Stimulated activated CD8-positive, alpha-beta memory T cell treated with anti-CD3 and anti-CD28 coated beads, Interleukin-12 subunit alpha, Interleukin-12 subunit beta, amount 100 ng/mL, for 24 hours (primary cell): Measurements from ENCODE around the gene C11orf71.

Source experiments
- DNase-seq: peaks from one replicate; pipeline ENCODE4 v3.0.0-alpha.2; 2020; ENCODE audit errors: extremely low read depth

The C11orf71 gene

GRCh38 chr11:114399490-114400215 lies 658 bp downstream of the C11orf71 start:
- DNase-seq, result no peak

DNA sequence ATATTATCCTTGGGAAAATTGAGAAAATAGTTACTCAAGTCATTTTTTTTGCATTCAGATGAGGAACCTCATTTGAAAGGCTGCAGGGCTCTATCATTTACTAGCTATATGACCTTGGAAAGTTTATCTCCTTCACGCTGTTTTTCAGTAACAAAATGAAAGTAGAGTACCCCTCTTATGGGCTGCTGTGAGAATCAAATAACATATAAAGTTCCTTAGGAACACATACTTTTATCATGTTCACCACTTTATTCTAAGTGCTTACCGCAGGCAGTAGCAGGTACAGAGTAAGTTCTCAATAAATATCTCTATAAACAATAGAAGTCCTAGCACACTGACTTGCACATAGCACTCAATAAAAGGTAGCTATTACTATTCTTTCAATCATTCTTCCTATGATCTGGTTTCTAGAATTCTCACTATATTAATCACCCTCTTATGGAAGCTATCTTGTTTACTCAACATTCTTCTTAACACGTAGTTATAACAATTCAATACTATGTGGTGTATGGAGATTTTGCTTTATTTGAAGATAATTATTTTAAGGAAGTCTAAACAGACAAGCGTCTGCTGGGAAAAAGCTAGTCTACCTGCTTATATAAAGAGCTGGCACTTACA lies 1.9 kb downstream of the C11orf71 start:
- DNase-seq, result no peak

- DNase-seq, result no peak
These were observed 2.8 kb downstream of the C11orf71 start for GRCh38 chr11:114397349-114397982.

- no peak for DNase-seq
These were observed 3.4 kb downstream of the C11orf71 start for GRCh38 chr11:114396916-114397315.

- no peak for DNase-seq
These were observed 4.6 kb downstream of the C11orf71 start for GRCh38 chr11:114395736-114396135.

DNA sequence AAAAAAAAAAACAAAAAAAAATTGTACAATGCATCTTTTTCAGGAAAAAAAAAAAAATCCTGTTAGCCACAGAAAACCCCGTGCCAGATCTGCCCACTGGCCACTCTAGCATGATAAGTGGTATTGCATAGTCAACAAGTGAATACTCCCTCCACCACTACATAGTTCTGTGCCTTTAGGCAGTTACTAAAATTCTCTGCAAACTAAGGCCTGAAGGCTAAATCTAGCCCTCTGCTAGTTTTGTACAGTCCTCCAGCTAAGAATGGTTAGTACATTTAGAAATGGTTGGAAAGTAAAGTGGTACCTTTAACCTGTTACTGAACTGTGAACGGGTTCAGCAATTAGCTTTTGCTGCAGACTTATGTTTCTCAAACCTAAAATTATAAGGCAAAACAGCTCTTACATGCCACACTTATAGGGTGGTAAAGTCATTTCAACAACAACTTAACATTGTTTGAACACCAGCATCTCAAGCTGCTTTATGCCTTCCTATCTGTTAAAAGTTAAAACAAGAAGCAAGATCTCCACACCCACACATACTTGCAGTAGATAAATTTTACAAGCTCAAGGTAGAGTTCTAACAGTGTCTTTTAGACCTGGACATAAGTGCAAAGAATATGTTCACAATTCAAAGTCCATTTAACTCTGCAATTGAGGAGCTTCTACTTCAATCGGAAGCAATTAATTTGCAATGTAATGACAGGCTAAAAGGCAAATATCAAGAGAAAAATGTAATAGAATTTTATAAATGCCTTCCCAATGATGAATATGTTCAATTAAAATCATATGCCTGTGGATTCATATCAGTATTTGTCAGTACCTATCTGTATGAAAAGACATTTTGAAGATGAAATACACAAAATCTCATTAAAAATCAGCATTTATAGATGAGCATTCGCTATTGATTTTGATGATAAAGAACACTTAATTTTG lies 7.3 kb downstream of the C11orf71 start:
- no peak for DNase-seq

- no peak for DNase-seq
These were observed 13.8 kb downstream of the C11orf71 start for GRCh38 chr11:114386545-114386944.

DNA sequence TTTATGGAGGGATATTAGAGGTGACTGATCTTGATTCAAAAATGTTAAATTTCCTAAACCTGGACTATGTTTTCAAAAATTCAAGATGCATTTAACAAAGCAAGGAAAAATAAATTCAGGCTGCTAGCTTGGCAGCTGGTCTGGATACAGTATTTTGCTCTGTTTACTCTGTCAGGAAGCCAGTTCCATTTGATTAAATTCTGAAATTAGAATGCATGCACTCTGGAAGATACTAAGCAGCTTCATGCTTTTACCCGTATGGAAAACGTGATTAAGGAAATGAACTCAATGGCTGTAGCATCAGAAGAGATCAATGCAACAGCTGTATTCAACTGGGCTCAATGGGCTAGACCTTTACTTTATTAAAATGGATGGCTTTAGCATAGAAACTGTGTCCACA lies 14.2 kb downstream of the C11orf71 start:
- no peak for DNase-seq

DNA sequence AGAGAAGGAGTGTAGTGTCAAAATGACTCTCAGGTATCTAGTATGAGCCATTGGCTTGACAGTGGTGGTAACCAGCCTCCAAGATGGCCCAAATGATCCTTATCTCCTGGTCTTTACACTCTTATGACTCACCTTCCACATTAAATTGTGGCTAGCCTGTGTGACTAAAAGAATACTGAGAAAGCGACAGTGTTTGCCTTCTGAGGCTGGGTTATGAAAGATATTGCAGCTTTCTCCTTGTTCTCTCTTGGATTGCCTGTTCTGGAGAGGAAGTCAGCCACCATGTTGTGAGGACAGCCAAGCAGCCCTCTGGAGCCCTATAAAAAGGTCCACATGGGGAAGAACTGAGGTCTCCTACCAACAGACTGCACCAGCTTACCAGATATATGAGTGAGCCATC lies 15.8 kb downstream of the C11orf71 start:
- DNase-seq, result no peak

- no peak for DNase-seq
These were observed 17.8 kb downstream of the C11orf71 start for GRCh38 chr11:114382509-114382908.

GRCh38 chr11:114379394-114380069 lies 20.8 kb downstream of the C11orf71 start:
- DNase-seq, result no peak

DNA sequence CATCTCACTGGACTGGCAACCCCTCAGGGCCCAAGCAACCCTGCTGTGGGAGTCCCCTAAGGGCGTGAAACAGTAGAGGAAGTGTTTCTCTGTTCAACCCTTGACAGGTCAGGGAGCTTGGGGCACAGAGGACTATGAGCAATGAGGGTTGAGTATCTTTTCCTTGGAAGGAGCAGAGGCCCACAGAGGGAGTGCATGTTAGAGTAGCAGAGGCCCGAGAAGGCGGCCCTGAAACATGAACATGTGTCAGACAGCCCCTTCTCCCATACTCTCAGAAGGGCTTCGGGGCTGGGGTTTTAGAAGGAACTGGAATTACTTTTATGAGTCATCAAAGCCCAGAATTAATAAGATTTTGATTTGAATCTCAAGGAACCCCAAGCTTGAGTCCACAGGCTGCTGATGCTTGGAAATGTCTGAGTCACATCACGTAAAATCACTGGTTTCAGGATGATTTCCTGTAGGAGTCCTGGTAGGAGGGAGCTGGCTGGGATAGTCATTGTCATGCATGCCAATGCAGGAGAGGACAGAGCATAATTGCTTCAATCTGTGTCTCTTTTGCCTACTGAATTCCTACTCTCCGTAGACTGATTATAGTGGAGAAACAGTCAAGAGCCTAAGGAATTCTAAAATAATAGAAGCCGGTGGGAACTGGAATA lies 22.6 kb downstream of the C11orf71 start:
- no peak for DNase-seq

DNA sequence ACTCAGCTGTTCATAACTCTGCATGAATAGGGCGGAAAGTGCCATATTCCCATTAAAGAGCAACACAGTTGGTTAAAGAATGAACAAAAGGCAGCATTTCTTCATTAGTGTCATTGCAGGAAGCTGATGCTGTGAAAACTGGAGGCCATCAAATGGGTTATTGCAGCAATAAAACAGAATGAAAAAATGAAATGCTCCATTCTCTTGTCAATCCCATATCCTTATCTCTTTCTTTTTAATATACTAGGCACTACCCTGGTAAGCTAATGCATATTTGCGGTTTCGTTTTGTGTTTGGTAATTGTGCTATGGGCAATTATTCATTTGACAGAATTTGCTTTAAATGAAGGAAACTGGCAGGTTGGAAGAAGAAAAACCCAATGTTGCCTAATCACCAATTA lies 25.3 kb downstream of the C11orf71 start:
- no peak for DNase-seq

GRCh38 chr11:114368918-114369680 lies 31.2 kb downstream of the C11orf71 start:
- no peak for DNase-seq

- no peak for DNase-seq
These were observed 32.9 kb downstream of the C11orf71 start for GRCh38 chr11:114367244-114367957.

DNA sequence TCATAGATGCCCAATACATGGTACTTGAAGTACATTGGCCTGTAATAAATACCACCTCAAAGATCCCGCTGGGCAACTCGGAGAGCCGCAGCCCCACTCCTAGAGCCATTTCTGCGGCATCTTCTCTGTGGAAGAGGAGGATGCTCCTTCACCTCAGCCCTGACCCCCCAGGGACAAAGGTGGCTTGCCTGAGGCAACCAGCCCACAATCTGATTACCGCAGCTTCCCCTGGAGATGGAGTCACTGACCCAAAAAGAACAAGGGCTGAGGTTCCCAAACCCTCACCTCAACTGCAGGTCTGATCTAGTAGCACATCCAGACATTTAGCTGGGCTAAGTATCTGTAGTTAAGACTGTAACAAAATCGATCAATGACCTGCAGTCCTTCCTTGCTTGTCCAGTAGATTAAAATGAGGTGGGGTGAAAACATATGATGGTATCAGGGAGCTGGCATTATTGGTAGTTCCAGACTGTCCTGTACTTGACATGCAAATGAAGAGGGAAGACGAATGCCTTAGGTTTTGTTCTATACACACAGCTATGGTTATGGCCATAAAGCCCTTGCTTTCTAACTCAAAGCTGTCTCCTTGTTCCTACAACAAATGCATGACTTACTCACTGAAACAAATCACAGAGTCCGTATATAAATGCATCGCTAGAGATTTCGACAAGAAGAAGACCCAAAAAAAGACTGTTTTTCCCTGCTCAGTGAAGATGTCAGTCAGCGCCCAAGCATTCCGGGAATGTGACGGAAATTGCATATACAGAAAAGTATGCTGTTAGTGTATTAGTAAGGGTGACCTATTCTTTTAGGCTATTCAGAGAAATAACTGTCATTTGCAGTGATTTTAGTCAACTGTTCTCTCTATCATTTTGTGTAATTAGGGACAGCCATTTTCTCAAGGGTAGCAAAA lies 33.7 kb downstream of the C11orf71 start:
- no peak for DNase-seq

GRCh38 chr11:114362958-114363357 lies 37.4 kb downstream of the C11orf71 start:
- no peak for DNase-seq

GRCh38 chr11:114362326-114362725 lies 38.0 kb downstream of the C11orf71 start:
- no peak for DNase-seq
